Chondrocyte (in vitro differentiated cells): ENCODE measurements around the gene DDT. TPM values are rescaled to one million over a fixed set of nuclear protein-coding genes. Genes with fewer than 3 reads are reported as not detected.
"Not testable (repeated sequence)": the region's sequence is repeated elsewhere in the genome, so short reads cannot be mapped to it uniquely, and the experiment has no call there.

ENCODE experiments used
- DNase-seq: peaks from one replicate; pipeline ENCODE4 v3.0.0; 2021; ENCODE audit warnings: mixed read lengths, low spot score
- H3K27ac Mint-ChIP-seq: one replicate; pipeline ENCODE4 v1.8.0; 2021; ENCODE audit warnings: mild to moderate bottlenecking, moderate library complexity, mixed read lengths; ENCODE audit not compliant: unreplicated experiment
- H3K27me3 Mint-ChIP-seq: 2 replicates; pipeline ENCODE4 v1.8.0; 2021; ENCODE audit warnings: low read depth, mixed read lengths
- H3K36me3 Mint-ChIP-seq: 2 replicates; pipeline ENCODE4 v1.8.0; 2021; ENCODE audit warnings: low read depth, mixed read lengths
- H3K4me1 Mint-ChIP-seq: 2 replicates; pipeline ENCODE4 v1.8.0; 2021; ENCODE audit warnings: low read depth, mild to moderate bottlenecking, mixed read lengths
- H3K4me3 Mint-ChIP-seq: one replicate; pipeline ENCODE4 v1.8.0; 2021; ENCODE audit warnings: mild to moderate bottlenecking, moderate library complexity, mixed read lengths; ENCODE audit not compliant: unreplicated experiment
- H3K9me3 Mint-ChIP-seq: 2 replicates; pipeline ENCODE4 v1.8.0; 2021; ENCODE audit warnings: low read depth, mixed read lengths
- CTCF ChIP-seq: fragments of 200-600 bp; sonication (generic); IDR thresholded peaks from 2 replicates; pipeline ENCODE4 v1.5.0; 2021; ENCODE audit warnings: antibody characterized with exemption, mild to moderate bottlenecking, moderate library complexity
- long read RNA-seq: library from polyadenylated mRNA; stranded (forward); transcript quantifications from one replicate; pipeline ENCODE4 v2.0.0, GENCODE V29; 2021
- total RNA-seq: library from RNA; stranded (reverse); gene quantifications from 3 replicates; pipeline ENCODE4 v1.2.1, GENCODE V29; 2021

DDT gene
- 93.1 to 102 TPM (median 101 TPM) in 3 replicates for total RNA-seq
- long read RNA-seq, transcript DDT-202 (3 exons, 713 nt): major isoform, 51 of 61 reads
- long read RNA-seq, partial matches to known transcripts: 0 of 61 reads
- long read RNA-seq, other reads (novel, unspliced or antisense): 6 of 61 reads

- H3K27me3 Mint-ChIP-seq, DNase-seq, H3K27ac Mint-ChIP-seq, H3K9me3 Mint-ChIP-seq, H3K4me1 Mint-ChIP-seq, H3K4me3 Mint-ChIP-seq: not testable (repeated sequence)
- peaks cover 13% of the 10 kb centered on the region for H3K36me3 Mint-ChIP-seq
Observed at GRCh38 chr22:23974345-23974744, at the start of gene DDT. Gene DDT, minus strand, starts transcription at chr22:23974441. Its CDS starts 27 bp downstream, at chr22:23974414.

- peaks cover 4% of the 10 kb centered on the region for H3K4me1 Mint-ChIP-seq
- no peak overlapping the region for H3K27ac Mint-ChIP-seq
- TF ChIP-seq CTCF: no peak
- H3K4me3 Mint-ChIP-seq: no peak overlapping the region
- H3K9me3 Mint-ChIP-seq: peaks cover 3% of the 10 kb centered on the region
- no peak for DNase-seq
- H3K36me3 Mint-ChIP-seq: peaks cover 5% of the 10 kb centered on the region
- no peaks in the 10 kb centered on the region for H3K27me3 Mint-ChIP-seq
Observed at GRCh38 chr22:24023204-24023789, 49.1 kb upstream of the DDT start.

- peaks cover 3% of the 10 kb centered on the region for H3K9me3 Mint-ChIP-seq
- H3K27ac Mint-ChIP-seq: no peak overlapping the region
- peaks cover 7% of the 10 kb centered on the region for H3K36me3 Mint-ChIP-seq
- no peak overlapping the region for H3K4me3 Mint-ChIP-seq
- H3K27me3 Mint-ChIP-seq: no peaks in the 10 kb centered on the region
- no peak for DNase-seq
- no peak for TF ChIP-seq CTCF
- peaks cover 4% of the 10 kb centered on the region for H3K4me1 Mint-ChIP-seq
Observed at GRCh38 chr22:24021304-24021703, 47.1 kb upstream of the DDT start.

GRCh38 chr22:24016156-24016555, 41.9 kb upstream of the DDT start:
- Mint-ChIP-seq H3K9me3 (no peaks in the 10 kb centered on the region), H3K4me1 (peaks cover 15% of the 10 kb centered on the region), H3K27me3 (no peaks in the 10 kb centered on the region), H3K4me3 (no peak overlapping the region), H3K36me3 (peaks cover 3% of the 10 kb centered on the region), H3K27ac (no peak overlapping the region)
- no peak for DNase-seq
- no peak for TF ChIP-seq CTCF

GRCh38 chr22:24011735-24012068, 37.5 kb upstream of the DDT start:
- no peaks in the 10 kb centered on the region for H3K36me3 Mint-ChIP-seq
- peaks cover 15% of the 10 kb centered on the region for H3K4me1 Mint-ChIP-seq
- H3K27me3 Mint-ChIP-seq: no peaks in the 10 kb centered on the region
- TF ChIP-seq CTCF: no peak
- no peak for DNase-seq
- no peaks in the 10 kb centered on the region for H3K9me3 Mint-ChIP-seq
- H3K27ac Mint-ChIP-seq: peak overlapping the region; percentile 30
- H3K4me3 Mint-ChIP-seq: peak overlapping the region; percentile 95

GRCh38 chr22:24010018-24010391, 35.8 kb upstream of the DDT start:
- DNase-seq: no peak
- Mint-ChIP-seq H3K9me3 (no peaks in the 10 kb centered on the region), H3K27ac (no peak overlapping the region), H3K4me3 (peak overlapping the region; percentile 29), H3K27me3 (no peaks in the 10 kb centered on the region), H3K36me3 (no peaks in the 10 kb centered on the region), H3K4me1 (peaks cover 15% of the 10 kb centered on the region)
- no peak for TF ChIP-seq CTCF
